H9 (cell line): ENCODE measurements around the gene SGF29. TPM values are rescaled to one million over a fixed set of nuclear protein-coding genes. Genes with fewer than 3 reads are reported as not detected.

ENCODE experiments used
- DNase-seq: peaks from one replicate; pipeline ENCODE4 v3.0.0-alpha.2; 2017
- H2AFZ ChIP-seq: one replicate; pipeline ENCODE4 v1.6.1; 2013; ENCODE audit warnings: mild to moderate bottlenecking, low read length, control low read depth, moderate library complexity
- H2AK5ac ChIP-seq: 2 replicates; pipeline ENCODE4 v1.6.1; 2013; ENCODE audit warnings: low read length, control low read depth, mixed read lengths; ENCODE audit not compliant: insufficient read length
- H2BK120ac ChIP-seq: one replicate; pipeline ENCODE4 v1.6.1; 2013; ENCODE audit warnings: low read depth, mild to moderate bottlenecking, low read length, control low read depth, inconsistent platforms; ENCODE audit not compliant: poor library complexity, severe bottlenecking
- H2BK12ac ChIP-seq: 2 replicates; pipeline ENCODE4 v1.6.1; 2013; ENCODE audit warnings: low read length, control low read depth, mixed read lengths, low read depth; ENCODE audit not compliant: insufficient read length
- H2BK15ac ChIP-seq: 2 replicates; pipeline ENCODE4 v1.6.1; 2013; ENCODE audit warnings: low read depth, low read length, control low read depth
- H2BK20ac ChIP-seq: one replicate; pipeline ENCODE4 v1.6.1; 2013; ENCODE audit warnings: low read depth, mild to moderate bottlenecking, low read length, control low read depth, inconsistent platforms; ENCODE audit not compliant: poor library complexity, severe bottlenecking
- H2BK5ac ChIP-seq: 2 replicates; pipeline ENCODE4 v1.6.1; 2013; ENCODE audit warnings: low read length, control low read depth, mixed read lengths; ENCODE audit not compliant: insufficient read length
- H3K14ac ChIP-seq: 2 replicates; pipeline ENCODE4 v1.6.1; 2013; ENCODE audit warnings: low read length, control low read depth; ENCODE audit not compliant: insufficient read depth
- H3K18ac ChIP-seq: 2 replicates; pipeline ENCODE4 v1.6.1; 2013; ENCODE audit warnings: low read depth, mild to moderate bottlenecking, mixed read lengths, low read length, control low read depth; ENCODE audit not compliant: insufficient read length
- H3K23ac ChIP-seq: 2 replicates; pipeline ENCODE4 v1.6.1; 2013; ENCODE audit warnings: low read length, control low read depth, mixed read lengths, low read depth; ENCODE audit not compliant: insufficient read length
- H3K23me2 ChIP-seq: 2 replicates; pipeline ENCODE4 v1.6.1; 2013; ENCODE audit warnings: low read depth, mild to moderate bottlenecking, mixed read lengths, low read length, control low read depth; ENCODE audit not compliant: insufficient read length, poor library complexity, severe bottlenecking
- H3K27ac ChIP-seq: 2 replicates; pipeline ENCODE4 v1.5.1; 2013; ENCODE audit warnings: low read length, control low read depth, mixed read lengths, low read depth; ENCODE audit not compliant: insufficient read length
- H3K27me3 ChIP-seq: 2 replicates; pipeline ENCODE4 v1.6.1; 2013; ENCODE audit warnings: low read length, control low read depth, inconsistent platforms; ENCODE audit not compliant: insufficient read depth
- H3K4ac ChIP-seq: 2 replicates; pipeline ENCODE4 v1.6.1; 2013; ENCODE audit warnings: low read depth, mild to moderate bottlenecking, control low read depth, inconsistent platforms, low read length, moderate library complexity
- H3K4me1 ChIP-seq: 2 replicates; pipeline ENCODE4 v1.6.1; 2013; ENCODE audit warnings: low read length, control low read depth, inconsistent platforms; ENCODE audit not compliant: insufficient read depth
- H3K4me2 ChIP-seq: 2 replicates; pipeline ENCODE4 v1.6.1; 2013; ENCODE audit warnings: low read length, control low read depth, mixed read lengths; ENCODE audit not compliant: insufficient read length, insufficient read depth
- H3K56ac ChIP-seq: 2 replicates; pipeline ENCODE4 v1.6.1; 2013; ENCODE audit warnings: low read depth, mild to moderate bottlenecking, mixed read lengths, low read length, control low read depth; ENCODE audit not compliant: insufficient read length
- H3K79me1 ChIP-seq: 2 replicates; pipeline ENCODE4 v1.6.1; 2013; ENCODE audit warnings: low read depth, mild to moderate bottlenecking, moderate library complexity, low read length, control low read depth, inconsistent platforms; ENCODE audit not compliant: insufficient read depth, poor library complexity, severe bottlenecking
- H3K79me2 ChIP-seq: 2 replicates; pipeline ENCODE4 v1.6.1; 2013; ENCODE audit warnings: low read length, control low read depth, inconsistent platforms; ENCODE audit not compliant: insufficient read depth
- H3K9ac ChIP-seq: 2 replicates; pipeline ENCODE4 v1.6.1; 2013; ENCODE audit warnings: low read length, control low read depth, mixed read lengths; ENCODE audit not compliant: insufficient read length; ENCODE audit errors: extremely low read depth
- H3K9me3 ChIP-seq: one replicate; pipeline ENCODE4 v1.6.1; 2013; ENCODE audit warnings: low read depth, low read length, inconsistent platforms; ENCODE audit not compliant: control insufficient read depth
- H3T11ph ChIP-seq: one replicate; pipeline ENCODE4 v1.6.1; 2013; ENCODE audit warnings: mild to moderate bottlenecking, low read length, control low read depth, inconsistent platforms
- H4K20me1 ChIP-seq: one replicate; pipeline ENCODE4 v1.6.1; 2013; ENCODE audit not compliant: control insufficient read depth, insufficient read length, insufficient read depth
- H4K5ac ChIP-seq: 2 replicates; pipeline ENCODE4 v1.6.1; 2013; ENCODE audit warnings: low read depth, mild to moderate bottlenecking, mixed read lengths, low read length, control low read depth; ENCODE audit not compliant: insufficient read length
- H4K8ac ChIP-seq: replicated peaks from 2 replicates; pipeline ENCODE4 v1.6.1; 2013; ENCODE audit warnings: low read length, control low read depth, mixed read lengths, low read depth; ENCODE audit not compliant: insufficient read length
- H4K91ac ChIP-seq: 2 replicates; pipeline ENCODE4 v1.6.1; 2013; ENCODE audit warnings: low read depth, mild to moderate bottlenecking, moderate library complexity, mixed read lengths, low read length, control low read depth; ENCODE audit not compliant: insufficient read length
- H3K27ac Mint-ChIP-seq, 3 experiments: 2 replicates in 2 of 3; 3 replicates in 1 of 3; pipeline ENCODE4 v1.8.0; 2020 to 2021; ENCODE audit warnings: mixed read lengths in 3 of 3, mild to moderate bottlenecking in 1 of 3, moderate library complexity in 1 of 3
- H3K27me3 Mint-ChIP-seq: 2 replicates; pipeline ENCODE4 v1.8.0; 2021; ENCODE audit warnings: low read depth, mild to moderate bottlenecking, moderate library complexity, mixed read lengths
- H3K36me3 Mint-ChIP-seq, 3 experiments: 2 replicates in 2 of 3; 3 replicates in 1 of 3; pipeline ENCODE4 v1.8.0; 2020 to 2021; ENCODE audit warnings: low read depth in 3 of 3, mixed read lengths in 3 of 3; ENCODE audit not compliant: insufficient read depth in 1 of 3
- H3K4me1 Mint-ChIP-seq, 2 experiments: 2 replicates each; pipeline ENCODE4 v1.8.0; 2020; ENCODE audit warnings: mixed read lengths in 2 of 2
- H3K4me3 Mint-ChIP-seq, 2 experiments: 2 replicates in 1 of 2; 3 replicates in 1 of 2; pipeline ENCODE4 v1.8.0; 2020 to 2021; ENCODE audit warnings: mild to moderate bottlenecking in 2 of 2, mixed read lengths in 2 of 2, moderate library complexity in 1 of 2
- H3K9me3 Mint-ChIP-seq, 2 experiments: 2 replicates in 1 of 2; 3 replicates in 1 of 2; pipeline ENCODE4 v1.8.0; 2020; ENCODE audit warnings: mild to moderate bottlenecking in 2 of 2, mixed read lengths in 2 of 2, moderate library complexity in 1 of 2
- WGBS: extraction: QIAGEN DNeasy Blood & Tissue Kit; methylation state at CpG from one replicate; pipeline ENCODE4 v1.1.7; 2013; ENCODE audit warnings: missing lambda C conversion rate, low lambda C conversion rate, mixed read lengths; ENCODE audit not compliant: insufficient read length; ENCODE audit errors: extremely low coverage; 5-methylcytosine and 5-hydroxymethylcytosine counted together
- total RNA-seq: library from RNA; stranded (reverse); gene quantifications from 2 replicates; pipeline ENCODE4 v1.2.1, GENCODE V29; 2021
- TF ChIP-seq, protein P1 (sequence below): fragments of 200-600 bp; sonication (generic); conservative IDR thresholded peaks from 3 replicates; pipeline ENCODE4 v1.8.0; 2021; ENCODE audit warnings: antibody characterized with exemption, mild to moderate bottlenecking

Gene SGF29
- total RNA-seq, 1 experiment from 2014 or later, result 24.8 TPM

DNA sequence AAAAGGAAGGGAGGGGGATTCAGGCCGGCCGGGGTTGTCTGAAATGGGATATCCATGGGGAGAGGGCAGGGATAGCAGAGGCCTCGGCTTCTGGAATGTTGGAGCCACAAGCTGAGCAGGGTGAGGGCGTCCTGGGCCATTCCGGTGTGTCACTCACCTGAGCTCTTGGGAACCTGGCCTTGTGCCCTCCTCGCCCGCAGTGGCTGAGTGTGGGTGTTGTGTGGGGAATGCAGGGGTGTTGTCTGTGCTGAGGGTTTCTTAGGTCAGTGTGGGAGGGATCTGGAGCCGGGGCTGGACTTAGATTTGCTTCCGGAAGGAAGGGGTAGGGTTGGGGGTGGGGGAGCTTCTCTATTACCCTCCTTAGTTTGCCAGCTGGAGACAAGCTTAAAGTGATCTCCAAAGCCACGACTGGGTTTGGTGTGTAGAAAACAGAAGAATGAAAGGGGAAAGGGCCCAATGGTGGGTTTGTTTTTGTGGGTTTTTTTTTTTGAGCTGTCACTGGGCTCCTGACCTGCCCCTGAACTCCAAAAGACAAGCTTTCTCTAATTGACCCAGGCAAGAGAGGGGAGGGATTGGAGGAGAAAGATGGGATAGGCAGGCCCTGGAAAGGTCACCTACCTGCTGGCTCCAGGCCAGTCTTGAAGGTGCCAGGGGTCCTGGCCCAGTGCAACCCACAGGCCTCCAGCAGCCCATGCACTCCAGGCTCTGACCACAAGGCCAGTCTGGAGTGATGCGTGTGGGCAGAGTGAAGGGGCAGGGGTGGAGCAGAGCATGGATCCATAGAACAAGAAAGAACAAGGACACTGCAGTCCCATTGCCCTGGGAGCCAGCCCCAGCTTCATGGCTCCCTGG, 43.3 kb downstream of the SGF29 start, which contains the start of gene SULT1A2:
SULT1A2 (minus strand) TSS at position 211 of the 852 bp plus-strand sequence. CDS start 1,120 bp downstream, outside the sequence.
- no peak within 1 kb of the TSS for H3K23ac ChIP-seq
- peaks cover 20 to 23% of the 10 kb centered on the region in 2 experiments for H3K4me1 Mint-ChIP-seq
- no peaks in the 10 kb centered on the region for H4K20me1 ChIP-seq
- peaks cover 0 to 5% (median 2%) of the 10 kb centered on the region in 3 experiments; a peak in 3 of 7 replicates for H3K36me3 Mint-ChIP-seq
- no peak within 1 kb of the TSS for H3K18ac ChIP-seq
- WGBS, result no CpG with 5 or more reads among the region's 11 CpGs
- no peaks in the 10 kb centered on the region for H3K9me3 Mint-ChIP-seq
- H2BK12ac ChIP-seq, result no peak within 1 kb of the TSS
- H3K4ac ChIP-seq, result no peak within 1 kb of the TSS
- H3K14ac ChIP-seq, result no peak within 1 kb of the TSS; the same call in 1 of the 2 replicates
- H4K91ac ChIP-seq, result no peak within 1 kb of the TSS
- H4K5ac ChIP-seq, result no peak within 1 kb of the TSS
- H3K4me3 Mint-ChIP-seq, result peak within 1 kb of the TSS in 1 of 2 experiments; percentile 26; a peak in 3 of 5 replicates
- peak within 1 kb of the TSS; percentile 59 to 86 (median 78); a peak in 6 of 7 replicates for H3K27ac Mint-ChIP-seq
- H3K4me1 ChIP-seq, result no peaks in the 10 kb centered on the region; the same call in 1 of the 2 replicates
- H2BK5ac ChIP-seq, result no peak within 1 kb of the TSS
- H3K9me3 ChIP-seq, result no peaks in the 10 kb centered on the region
- DNase-seq, result peak; percentile 56
- no peak within 1 kb of the TSS for H2BK15ac ChIP-seq
- H3K79me1 ChIP-seq, result no peaks in the 10 kb centered on the region
- H3K4me2 ChIP-seq, result no peak within 1 kb of the TSS
- H2AFZ ChIP-seq, result no peak within 1 kb of the TSS
- H2BK20ac ChIP-seq, result no peak within 1 kb of the TSS
- no peak within 1 kb of the TSS for H3K9ac ChIP-seq
- H3K79me2 ChIP-seq, result no peaks in the 10 kb centered on the region
- H3K27me3 Mint-ChIP-seq, result no peaks in the 10 kb centered on the region
- TF ChIP-seq, protein P1, sequence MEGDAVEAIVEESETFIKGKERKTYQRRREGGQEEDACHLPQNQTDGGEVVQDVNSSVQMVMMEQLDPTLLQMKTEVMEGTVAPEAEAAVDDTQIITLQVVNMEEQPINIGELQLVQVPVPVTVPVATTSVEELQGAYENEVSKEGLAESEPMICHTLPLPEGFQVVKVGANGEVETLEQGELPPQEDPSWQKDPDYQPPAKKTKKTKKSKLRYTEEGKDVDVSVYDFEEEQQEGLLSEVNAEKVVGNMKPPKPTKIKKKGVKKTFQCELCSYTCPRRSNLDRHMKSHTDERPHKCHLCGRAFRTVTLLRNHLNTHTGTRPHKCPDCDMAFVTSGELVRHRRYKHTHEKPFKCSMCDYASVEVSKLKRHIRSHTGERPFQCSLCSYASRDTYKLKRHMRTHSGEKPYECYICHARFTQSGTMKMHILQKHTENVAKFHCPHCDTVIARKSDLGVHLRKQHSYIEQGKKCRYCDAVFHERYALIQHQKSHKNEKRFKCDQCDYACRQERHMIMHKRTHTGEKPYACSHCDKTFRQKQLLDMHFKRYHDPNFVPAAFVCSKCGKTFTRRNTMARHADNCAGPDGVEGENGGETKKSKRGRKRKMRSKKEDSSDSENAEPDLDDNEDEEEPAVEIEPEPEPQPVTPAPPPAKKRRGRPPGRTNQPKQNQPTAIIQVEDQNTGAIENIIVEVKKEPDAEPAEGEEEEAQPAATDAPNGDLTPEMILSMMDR, result no peak
- H2AK5ac ChIP-seq, result no peak within 1 kb of the TSS
- H2BK120ac ChIP-seq, result no peak within 1 kb of the TSS
- no peaks in the 10 kb centered on the region for H3K27me3 ChIP-seq
- no peak within 1 kb of the TSS for H3K27ac ChIP-seq
- H3K23me2 ChIP-seq, result no peaks in the 10 kb centered on the region
- H3K56ac ChIP-seq, result no peak within 1 kb of the TSS
- no peak within 1 kb of the TSS for H3T11ph ChIP-seq
- no peak within 1 kb of the TSS for H4K8ac ChIP-seq
